Small intestine (tissue), 7 donors: Measurements from ENCODE around the gene ATP9A. TPM values are rescaled to one million over a fixed set of nuclear protein-coding genes. Genes with fewer than 3 reads are reported as not detected.
"Not testable (repeated sequence)": the region's sequence is repeated elsewhere in the genome, so short reads cannot be mapped to it uniquely, and the experiment has no call there.

ENCODE experiments used
- DNase-seq, 2 donors: peaks; one replicate each; pipeline versions ENCODE4 v3.0.0 to v3.0.0-alpha.2; 2013
- FAIRE-seq: peaks from 2 replicates; lab custom pipeline; 2012; peaks lifted over from hg19 to GRCh38; lab: Jason Lieb, UNC
- H3K27ac ChIP-seq, 3 donors: one replicate each; pipeline ENCODE4 v1.5.1; 2013; ENCODE audit warnings: low read length in 2 of 3, mild to moderate bottlenecking in 2 of 3, control low read depth in 1 of 3, inconsistent platforms in 1 of 3, low read depth in 1 of 3, moderate library complexity in 1 of 3
- H3K27me3 ChIP-seq, 3 donors: one replicate each; pipeline ENCODE4 v1.6.1; 2013; ENCODE audit warnings: low read length in 3 of 3, inconsistent platforms in 1 of 3; ENCODE audit not compliant: control insufficient read depth in 3 of 3, insufficient read depth in 3 of 3
- H3K36me3 ChIP-seq, 3 donors: one replicate each; pipeline ENCODE4 v1.6.1; 2013; ENCODE audit warnings: low read length in 3 of 3, inconsistent platforms in 1 of 3, low read depth in 1 of 3, mild to moderate bottlenecking in 1 of 3, moderate library complexity in 1 of 3; ENCODE audit not compliant: control insufficient read depth in 3 of 3, insufficient read depth in 2 of 3
- H3K4me1 ChIP-seq, 3 donors: one replicate each; pipeline ENCODE4 v1.6.1; 2013; ENCODE audit warnings: low read length in 2 of 3, inconsistent platforms in 1 of 3, low read depth in 1 of 3, mild to moderate bottlenecking in 1 of 3, moderate library complexity in 1 of 3; ENCODE audit not compliant: control insufficient read depth in 3 of 3, insufficient read depth in 2 of 3
- H3K4me3 ChIP-seq, 3 donors: one replicate each; pipeline ENCODE4 v1.5.1; 2013; ENCODE audit warnings: low read length in 3 of 3, control low read depth in 1 of 3, inconsistent platforms in 1 of 3, low read depth in 1 of 3, mild to moderate bottlenecking in 1 of 3, moderate library complexity in 1 of 3
- H3K9me3 ChIP-seq, 2 donors: one replicate each; pipeline ENCODE4 v1.6.1; 2013; ENCODE audit warnings: low read depth in 1 of 2, low read length in 1 of 2; ENCODE audit not compliant: control insufficient read depth in 2 of 2, insufficient read depth in 1 of 2
- WGBS, 3 donors: extraction: QIAGEN DNeasy Blood & Tissue Kit; methylation state at CpG; one replicate each; pipeline ENCODE4 v1.1.7; 2013; 5-methylcytosine and 5-hydroxymethylcytosine counted together
- polyA plus RNA-seq, 4 donors: library from polyadenylated mRNA; stranded (reverse) in 3 of 4; unstranded in 1 of 4; fragments of 200-250 nt in 3 of 4; fragments of 120-200 nt in 1 of 4; gene quantifications; one replicate each; pipeline versions ENCODE4 v1.2.1 to v1.2.3, GENCODE V29; 2013
- donor health status: healthy with polysubstance abuse.
- donor health status: control.
- donor health status: control.
- donor health status: Bipolar disorder and iron deficiency.
- donor health status: healthy.

The ATP9A gene
- polyA plus RNA-seq, 4 donors: 4.1 to 49.0 (median 10.4) TPM

DNA sequence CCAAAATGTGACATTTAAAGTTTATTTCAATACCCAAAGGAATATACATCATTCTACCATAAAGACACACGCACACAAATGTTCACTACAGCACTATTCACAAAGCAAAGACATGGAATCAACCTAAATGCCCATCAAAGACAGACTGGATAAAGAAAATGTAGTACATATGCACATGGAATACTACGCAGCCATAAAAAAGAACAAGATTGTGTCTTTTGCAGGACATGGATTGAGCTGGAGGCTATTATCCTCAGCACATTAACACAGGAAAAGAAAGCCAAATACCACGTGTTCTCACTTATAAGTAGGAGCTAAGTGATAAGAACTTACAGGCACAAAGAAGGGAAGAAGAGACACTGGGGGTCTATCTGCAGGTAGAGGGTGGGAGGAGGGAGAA, 22.4 kb downstream of the ATP9A start:
- peaks cover 0 to 48% (median 3%) of the 10 kb centered on the region in 3 donors for H3K4me1 ChIP-seq
- DNase-seq (no peak), FAIRE-seq (no peak)
- H3K9me3 ChIP-seq: no peaks in the 10 kb centered on the region
- no peak overlapping the region for H3K4me3 ChIP-seq
- peaks cover 0 to 7% (median 0%) of the 10 kb centered on the region in 3 donors for H3K36me3 ChIP-seq
- 83 to 96% (median 92%) methylated on average over 3 of the region's 3 CpGs for WGBS, 3 donors
- peak overlapping the region in 1 of 3 donors; percentile 96 for H3K27ac ChIP-seq
- no peaks in the 10 kb centered on the region for H3K27me3 ChIP-seq

DNA sequence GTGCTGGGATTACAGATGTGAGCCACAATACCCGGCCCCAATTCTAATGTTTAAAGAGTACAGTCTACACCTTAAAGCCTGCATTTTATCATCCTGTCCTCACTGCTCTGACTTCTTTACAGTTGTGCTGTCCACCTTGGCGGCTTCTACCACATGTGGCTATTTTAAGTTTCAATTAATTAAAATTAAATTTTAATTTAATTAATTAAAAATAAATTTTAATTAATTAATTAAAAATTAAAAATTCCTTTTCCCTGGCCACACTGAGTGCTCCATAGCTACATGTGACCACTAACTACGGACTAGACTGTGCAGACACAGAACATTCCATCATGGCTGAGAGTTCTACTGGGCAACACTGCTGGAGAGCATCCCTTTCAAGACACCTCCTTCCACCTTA, 27.4 kb downstream of the ATP9A start:
- H3K9me3 ChIP-seq: no peaks in the 10 kb centered on the region
- 87 to 91% (median 89%) methylated on average over 3 of the region's 3 CpGs for WGBS, 3 donors

GRCh38 chr20:51740308-51740707, 27.9 kb downstream of the ATP9A start:
- DNase-seq: not testable (repeated sequence)

More for the DNA sequence above, 27.4 kb downstream of the ATP9A start:
- FAIRE-seq: no peak
- H3K4me1 ChIP-seq: peaks cover 0 to 37% (median 2%) of the 10 kb centered on the region in 3 donors
- no peaks in the 10 kb centered on the region for H3K27me3 ChIP-seq
- H3K36me3 ChIP-seq: peaks cover 0 to 3% (median 0%) of the 10 kb centered on the region in 3 donors
- H3K27ac ChIP-seq: no peak overlapping the region
- H3K4me3 ChIP-seq: no peak overlapping the region
- DNase-seq: no peak

DNA sequence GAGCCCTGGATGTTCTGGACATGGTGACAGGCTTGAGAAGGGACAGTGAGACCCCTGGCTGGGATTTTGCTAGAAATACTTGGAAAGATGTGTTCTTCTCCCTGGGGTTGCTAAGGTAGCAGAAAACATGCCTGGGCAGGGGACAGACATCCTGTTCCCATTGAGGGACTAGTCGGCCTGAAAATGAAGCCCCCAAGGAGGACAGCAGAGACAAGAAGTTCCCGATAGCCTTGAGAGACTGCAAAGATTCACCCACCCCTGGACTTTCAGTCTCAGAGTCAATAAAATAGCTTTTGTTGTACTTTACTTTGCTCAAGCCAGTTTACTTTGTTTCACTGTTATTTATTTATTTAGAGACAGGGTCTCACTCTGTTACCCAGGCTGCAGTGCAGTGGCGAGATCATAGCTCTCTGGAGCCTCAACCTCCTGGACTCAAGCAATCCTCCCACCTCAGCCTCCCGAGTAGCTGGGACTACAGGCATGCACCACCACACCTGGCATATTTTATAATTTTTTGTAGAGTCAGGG, 28.4 kb downstream of the ATP9A start:
- FAIRE-seq (no peak), DNase-seq (no peak)
- Histone ChIP-seq H3K4me1 (peaks cover 2 to 35% (median 4%) of the 10 kb centered on the region in 3 donors), H3K9me3 (no peaks in the 10 kb centered on the region), H3K27me3 (no peaks in the 10 kb centered on the region), H3K4me3 (no peak overlapping the region), H3K36me3 (peaks cover 0 to 3% (median 0%) of the 10 kb centered on the region in 3 donors), H3K27ac (no peak overlapping the region)
- 90 to 93% (median 93%) methylated on average over 4 of the region's 4 CpGs for WGBS, 3 donors

More at GRCh38 chr20:51740308-51740707, 27.9 kb downstream of the ATP9A start:
- WGBS, 3 donors: 93% methylated on average over 6 to 7 of the region's 7 CpGs
- FAIRE-seq, H3K9me3 ChIP-seq, H3K4me3 ChIP-seq, H3K27me3 ChIP-seq, H3K36me3 ChIP-seq, H3K27ac ChIP-seq: not testable (repeated sequence)
- H3K4me1 ChIP-seq: peaks cover 2 to 38% (median 4%) of the 10 kb centered on the region in 3 donors

DNA sequence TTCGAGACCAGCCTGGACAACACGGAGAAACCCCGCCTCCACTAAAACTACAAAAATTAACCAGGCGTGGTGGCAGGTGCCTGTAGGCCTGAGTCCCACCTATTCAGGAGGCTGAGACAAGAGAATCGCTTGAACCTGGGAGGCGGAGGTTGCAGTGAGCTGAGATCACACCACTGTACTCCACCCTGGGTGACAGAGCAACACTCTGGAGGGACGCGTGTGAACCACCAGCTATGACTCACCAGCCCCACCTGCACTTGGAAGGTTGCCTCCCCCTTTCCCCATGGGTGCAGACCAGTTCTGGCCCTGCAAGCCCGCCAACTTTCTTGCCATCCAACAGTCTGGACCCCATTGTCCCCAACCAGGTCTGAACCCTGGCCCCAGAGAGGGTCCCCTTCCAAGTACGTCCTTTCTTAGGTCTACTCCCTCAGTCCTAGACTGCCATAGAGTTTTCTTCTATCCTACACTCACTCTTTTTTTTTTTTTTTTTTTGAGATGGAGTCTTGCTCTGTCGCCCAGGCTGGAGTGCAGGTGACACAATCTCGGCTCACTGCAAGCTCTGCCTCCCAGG, 29.2 kb downstream of the ATP9A start:
- Histone ChIP-seq H3K4me1 (peaks cover 2 to 30% (median 4%) of the 10 kb centered on the region in 3 donors), H3K9me3 (peaks cover 0 to under 1% of the 10 kb centered on the region in 2 donors), H3K36me3 (peaks cover 0 to 7% (median 0%) of the 10 kb centered on the region in 3 donors), H3K4me3 (no peak overlapping the region), H3K27ac (no peak overlapping the region), H3K27me3 (no peaks in the 10 kb centered on the region)
- WGBS, 3 donors: 79 to 87% (median 81%) methylated on average over 12 of the region's 12 CpGs
- FAIRE-seq (no peak), DNase-seq (peak in 1 of 2 donors; percentile 40)

DNA sequence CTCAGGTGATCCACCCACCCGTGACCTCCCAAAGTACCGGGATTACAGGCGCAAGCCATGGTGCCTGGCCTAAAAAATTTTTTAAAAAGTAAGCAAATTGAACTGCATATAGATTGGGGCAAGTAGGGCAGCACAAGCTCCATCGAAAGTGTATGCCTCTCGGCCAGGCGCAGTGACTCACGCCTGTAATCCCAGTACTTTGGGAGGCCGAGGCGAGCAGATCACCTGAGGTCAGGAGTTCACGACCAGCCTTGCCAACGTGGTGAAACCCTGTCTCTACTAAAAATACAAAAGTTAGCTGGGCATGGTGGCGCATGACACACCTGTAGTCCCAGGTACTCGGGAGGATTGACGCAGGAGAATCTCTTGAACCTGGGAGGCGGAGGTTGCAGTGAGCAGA, 29.9 kb downstream of the ATP9A start:
- WGBS, 3 donors: 91 to 93% (median 92%) methylated on average over 15 of the region's 15 CpGs
- H3K4me1 ChIP-seq: peaks cover 2 to 25% (median 4%) of the 10 kb centered on the region in 3 donors

GRCh38 chr20:51736947-51737346, 31.2 kb downstream of the ATP9A start:
- WGBS, 3 donors: 46 to 61% (median 47%) methylated on average over 5 of the region's 5 CpGs
- H3K27me3 ChIP-seq: no peaks in the 10 kb centered on the region
- H3K4me1 ChIP-seq: peaks cover 2 to 17% (median 4%) of the 10 kb centered on the region in 3 donors
- H3K27ac ChIP-seq: no peak overlapping the region
- DNase-seq: peak in 1 of 2 donors; percentile 46
- no peak overlapping the region for H3K4me3 ChIP-seq
- H3K36me3 ChIP-seq: peaks cover 0 to 13% (median 0%) of the 10 kb centered on the region in 3 donors
- H3K9me3 ChIP-seq: peaks cover 0 to 4% of the 10 kb centered on the region in 2 donors
- FAIRE-seq: no peak

More for the DNA sequence above, 29.9 kb downstream of the ATP9A start:
- peaks cover 0 to 11% (median 0%) of the 10 kb centered on the region in 3 donors for H3K36me3 ChIP-seq
- not testable (repeated sequence) for H3K27ac ChIP-seq, FAIRE-seq, H3K4me3 ChIP-seq, H3K27me3 ChIP-seq, DNase-seq, H3K9me3 ChIP-seq

- Histone ChIP-seq H3K27me3 (no peaks in the 10 kb centered on the region), H3K9me3 (peaks cover 0 to 4% of the 10 kb centered on the region in 2 donors), H3K4me1 (peaks cover 2 to 14% (median 4%) of the 10 kb centered on the region in 3 donors), H3K27ac (peak overlapping the region in 1 of 3 donors; percentile 28), H3K36me3 (peaks cover 0 to 13% (median 0%) of the 10 kb centered on the region in 3 donors), H3K4me3 (no peak overlapping the region)
- DNase-seq (peak in 1 of 2 donors; percentile 60), FAIRE-seq (no peak)
- 43 to 69% (median 60%) methylated on average over 11 of the region's 11 CpGs for WGBS, 3 donors
These were observed 32.2 kb downstream of the ATP9A start for GRCh38 chr20:51735728-51736600.
